HG02840 (cell line): ENCODE data around the gene SMPD1.
"Not testable (repeated sequence)": the region's sequence is repeated elsewhere in the genome, so short reads cannot be mapped to it uniquely, and the experiment has no call there.

Experiments used
- ATAC-seq: cut with Tn5 transposase; IDR thresholded peaks from one replicate; pipeline ENCODE4 v1.9.1; 2021; ENCODE audit warnings: mild to moderate bottlenecking, moderate library complexity, moderate number of reproducible peaks; ENCODE audit not compliant: unreplicated experiment, low FRiP score

Gene SMPD1

GRCh38 chr11:6387811-6388599 is 2.3 kb upstream of the SMPD1 start:
- ATAC-seq: no peak

GRCh38 chr11:6388748-6389147 is 1.5 kb upstream of the SMPD1 start:
- ATAC-seq: no peak

DNA sequence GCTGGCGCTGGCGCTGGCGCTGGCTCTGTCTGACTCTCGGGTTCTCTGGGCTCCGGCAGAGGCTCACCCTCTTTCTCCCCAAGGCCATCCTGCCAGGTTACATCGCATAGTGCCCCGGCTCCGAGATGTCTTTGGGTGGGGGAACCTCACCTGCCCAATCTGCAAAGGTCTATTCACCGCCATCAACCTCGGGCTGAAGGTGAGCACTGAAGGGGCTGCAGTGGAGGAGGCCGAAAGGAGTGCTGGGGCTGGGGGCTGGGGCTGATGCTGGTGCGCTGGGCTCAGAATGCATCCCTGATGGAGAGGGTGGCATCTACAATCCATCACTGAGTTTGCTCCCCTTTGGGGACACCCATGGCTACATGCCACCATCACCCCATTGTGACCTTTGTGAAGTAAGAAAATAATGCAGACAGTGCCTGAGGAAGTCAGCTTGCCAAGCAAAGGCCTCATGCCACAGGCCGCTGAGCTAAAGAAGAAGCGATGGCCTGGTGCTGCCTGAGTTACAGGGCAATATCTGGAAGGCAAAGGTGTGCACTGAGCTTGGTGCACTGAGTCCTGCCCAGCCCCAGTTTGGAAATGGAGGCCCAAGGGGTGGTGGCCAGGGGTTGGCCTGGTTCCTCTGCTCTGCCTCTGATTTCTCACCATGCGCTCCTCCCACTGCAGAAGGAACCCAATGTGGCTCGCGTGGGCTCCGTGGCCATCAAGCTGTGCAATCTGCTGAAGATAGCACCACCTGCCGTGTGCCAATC is 620 bp downstream of the SMPD1 start:
- no peak for ATAC-seq

DNA sequence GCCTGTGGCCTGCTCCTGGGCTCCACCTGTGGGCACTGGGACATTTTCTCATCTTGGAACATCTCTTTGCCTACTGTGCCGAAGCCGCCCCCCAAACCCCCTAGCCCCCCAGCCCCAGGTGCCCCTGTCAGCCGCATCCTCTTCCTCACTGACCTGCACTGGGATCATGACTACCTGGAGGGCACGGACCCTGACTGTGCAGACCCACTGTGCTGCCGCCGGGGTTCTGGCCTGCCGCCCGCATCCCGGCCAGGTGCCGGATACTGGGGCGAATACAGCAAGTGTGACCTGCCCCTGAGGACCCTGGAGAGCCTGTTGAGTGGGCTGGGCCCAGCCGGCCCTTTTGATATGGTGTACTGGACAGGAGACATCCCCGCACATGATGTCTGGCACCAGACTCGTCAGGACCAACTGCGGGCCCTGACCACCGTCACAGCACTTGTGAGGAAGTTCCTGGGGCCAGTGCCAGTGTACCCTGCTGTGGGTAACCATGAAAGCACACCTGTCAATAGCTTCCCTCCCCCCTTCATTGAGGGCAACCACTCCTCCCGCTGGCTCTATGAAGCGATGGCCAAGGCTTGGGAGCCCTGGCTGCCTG is 1.4 kb downstream of the SMPD1 start:
- no peak for ATAC-seq

DNA sequence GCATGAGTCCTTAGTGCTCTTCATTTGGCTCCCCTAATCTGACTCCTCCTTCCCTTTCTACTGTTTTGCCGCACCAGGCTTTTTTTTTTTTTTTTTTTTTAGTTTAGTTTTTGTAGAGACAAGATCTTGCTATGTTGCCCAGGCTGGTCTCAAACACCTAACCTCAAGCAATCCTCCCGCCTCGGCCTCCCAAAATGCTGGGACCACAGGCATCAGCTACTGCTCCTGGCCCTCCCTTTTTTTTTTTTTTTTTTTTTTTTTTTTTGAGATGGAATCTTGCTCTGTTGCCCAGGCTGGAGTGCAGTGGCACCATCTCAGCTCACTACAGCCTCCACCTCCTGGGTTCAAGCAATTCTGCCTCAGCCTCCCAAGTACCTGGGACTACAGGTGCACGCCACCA is 2.0 kb downstream of the SMPD1 start:
- not testable (repeated sequence) for ATAC-seq

DNA sequence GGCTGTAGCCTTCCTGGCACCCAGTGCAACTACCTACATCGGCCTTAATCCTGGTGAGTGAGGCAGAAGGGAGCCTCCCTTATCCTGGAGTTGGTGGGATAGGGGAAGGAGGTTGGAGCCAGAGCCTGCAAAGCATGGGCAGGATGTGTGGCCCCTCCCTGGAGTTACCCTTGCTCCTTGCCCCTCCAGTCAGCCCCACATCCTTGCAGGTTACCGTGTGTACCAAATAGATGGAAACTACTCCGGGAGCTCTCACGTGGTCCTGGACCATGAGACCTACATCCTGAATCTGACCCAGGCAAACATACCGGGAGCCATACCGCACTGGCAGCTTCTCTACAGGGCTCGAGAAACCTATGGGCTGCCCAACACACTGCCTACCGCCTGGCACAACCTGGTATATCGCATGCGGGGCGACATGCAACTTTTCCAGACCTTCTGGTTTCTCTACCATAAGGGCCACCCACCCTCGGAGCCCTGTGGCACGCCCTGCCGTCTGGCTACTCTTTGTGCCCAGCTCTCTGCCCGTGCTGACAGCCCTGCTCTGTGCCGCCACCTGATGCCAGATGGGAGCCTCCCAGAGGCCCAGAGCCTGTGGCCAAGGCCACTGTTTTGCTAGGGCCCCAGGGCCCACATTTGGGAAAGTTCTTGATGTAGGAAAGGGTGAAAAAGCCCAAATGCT is 3.9 kb downstream of the SMPD1 start:
- ATAC-seq: no peak

GRCh38 chr11:6395470-6396060 is 5.3 kb downstream of the SMPD1 start:
- ATAC-seq: no peak

- no peak for ATAC-seq
These were observed 6.9 kb downstream of the SMPD1 start for GRCh38 chr11:6397156-6397555.

GRCh38 chr11:6397636-6398035 is 7.4 kb downstream of the SMPD1 start:
- no peak for ATAC-seq

DNA sequence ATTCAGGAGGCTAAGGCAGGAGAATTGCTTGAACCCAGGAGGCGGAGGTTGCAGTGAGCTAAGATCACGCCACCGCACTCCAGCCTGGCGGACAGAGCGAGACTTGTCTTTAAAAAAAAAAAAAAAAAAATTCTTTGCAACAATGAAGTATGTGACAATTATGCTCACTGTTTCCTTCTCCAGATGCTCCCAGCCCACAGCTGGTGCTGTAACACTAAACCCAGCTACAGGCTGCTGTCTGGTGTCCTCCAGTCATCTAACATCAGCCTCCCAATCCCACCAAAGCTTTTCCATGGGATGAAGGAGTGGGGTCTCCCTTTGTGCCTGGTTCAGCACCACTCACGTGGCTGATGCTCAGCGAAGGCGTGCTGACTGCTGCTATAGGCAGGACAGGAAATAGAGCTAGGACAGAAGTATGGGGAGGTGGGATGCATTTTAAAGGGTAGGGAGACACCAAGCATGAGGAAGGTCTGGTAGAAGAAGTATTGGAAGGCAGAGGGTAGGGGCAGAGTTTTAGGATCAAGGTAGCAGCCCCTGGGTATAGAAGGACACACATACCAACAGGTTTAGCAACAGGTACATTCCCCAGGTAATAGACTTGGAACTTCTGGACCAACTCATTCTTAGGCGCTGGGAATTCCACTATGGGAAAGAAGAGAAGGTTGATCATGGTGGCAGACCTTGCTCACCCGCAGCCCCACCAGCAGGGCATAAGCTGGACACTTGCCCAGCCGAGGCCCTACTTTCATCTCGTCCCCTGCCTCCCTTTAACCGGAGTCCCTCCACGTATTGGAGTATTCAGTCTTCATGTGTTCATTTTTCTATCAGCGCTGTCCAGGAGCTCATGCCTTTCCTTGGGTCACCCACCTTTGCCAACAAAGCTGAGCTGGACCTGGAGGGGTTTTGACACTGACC is 10.4 kb downstream of the SMPD1 start:
- ATAC-seq: no peak

GRCh38 chr11:6401464-6401863 is 11.2 kb downstream of the SMPD1 start:
- no peak for ATAC-seq

GRCh38 chr11:6402061-6402470 is 11.8 kb downstream of the SMPD1 start:
- peak; percentile 35 for ATAC-seq

DNA sequence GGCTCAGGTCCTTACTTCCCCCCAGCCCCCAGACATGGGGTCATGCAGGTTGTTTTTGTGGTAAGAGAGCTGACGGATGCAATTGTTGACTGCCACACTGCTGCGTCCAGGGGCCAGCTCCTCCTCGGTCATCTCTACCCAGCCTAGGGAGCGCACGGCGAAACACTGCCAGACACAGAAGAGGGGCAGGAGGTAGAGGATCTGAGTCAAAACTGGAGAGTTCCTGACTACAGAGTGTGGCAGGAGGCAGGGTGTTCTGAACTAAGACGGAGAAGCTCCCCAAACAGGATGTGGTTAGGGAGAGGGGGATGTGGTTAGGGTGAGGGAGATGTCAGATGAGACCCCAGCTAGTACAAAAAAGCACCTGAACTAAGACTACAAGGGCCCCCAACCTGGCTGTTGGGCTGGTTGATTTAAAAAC is 12.3 kb downstream of the SMPD1 start:
- ATAC-seq: peak; percentile 66

DNA sequence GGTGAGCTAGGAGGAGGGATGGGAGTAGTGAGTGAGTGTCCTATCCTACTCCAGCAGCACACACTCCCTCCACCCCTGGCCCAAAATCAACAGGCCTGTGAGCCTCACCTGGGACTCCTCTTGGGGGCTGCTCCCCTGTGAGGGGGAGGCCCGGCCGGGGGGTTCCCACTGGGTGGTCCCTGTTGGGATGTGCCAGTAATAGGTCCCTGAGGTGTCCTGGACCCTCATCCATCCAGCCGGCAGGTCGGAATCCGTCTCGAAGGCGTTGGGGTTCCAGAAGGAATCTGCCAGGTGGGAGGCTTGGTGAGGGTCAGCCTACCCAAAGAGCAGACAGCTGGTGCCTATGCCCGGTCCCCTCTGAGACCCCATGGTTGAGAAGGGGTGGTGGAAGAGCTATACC is 13.3 kb downstream of the SMPD1 start:
- no peak for ATAC-seq

GRCh38 chr11:6404342-6405051 is 14.2 kb downstream of the SMPD1 start:
- no peak for ATAC-seq

DNA sequence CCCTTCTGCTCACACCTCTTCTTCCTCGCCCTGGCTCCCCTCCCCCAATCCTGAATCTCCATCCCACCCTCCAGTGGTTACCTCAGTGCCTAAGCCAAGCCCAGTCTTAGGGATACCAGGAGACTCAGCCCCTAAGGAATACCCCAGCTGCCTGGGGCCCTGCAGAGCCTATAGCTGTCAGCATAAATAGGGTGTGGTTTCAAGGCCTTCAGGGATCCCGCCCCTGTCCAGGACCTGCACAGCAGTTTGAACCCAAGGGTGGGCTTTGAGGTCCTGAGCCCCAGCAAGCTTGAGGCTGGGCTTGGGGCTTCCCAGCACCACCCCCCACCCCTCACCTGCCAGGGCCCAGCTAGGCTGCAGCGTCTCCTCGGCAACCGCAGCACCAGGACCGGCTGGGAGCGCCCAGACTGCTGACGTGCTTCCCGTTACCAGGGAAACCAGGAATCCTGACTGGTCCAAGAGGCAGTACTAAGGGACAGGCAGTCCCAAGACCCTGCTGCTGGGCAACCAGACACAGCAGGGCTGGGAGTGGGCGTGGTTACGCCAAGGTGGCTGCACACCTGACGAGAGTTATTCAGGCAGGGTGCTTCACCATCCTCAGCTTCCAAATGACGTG is 14.9 kb downstream of the SMPD1 start:
- no peak for ATAC-seq

GRCh38 chr11:6405846-6406245 is 15.6 kb downstream of the SMPD1 start:
- ATAC-seq: no peak

GRCh38 chr11:6406370-6406769 is 16.1 kb downstream of the SMPD1 start:
- ATAC-seq: no peak
